Limb (tissue), 2 donors: ENCODE measurements around the gene AFG3L2.

Experiments used
- DNase-seq, 2 donors: peaks; one replicate each; pipeline ENCODE4 v3.0.0-alpha.2; 2016; ENCODE audit errors: extremely low spot score in 2 of 2

AFG3L2 gene

GRCh38 chr18:12279781-12280531, 97.1 kb downstream of the AFG3L2 start:
- no peak for DNase-seq
